NB4 (cell line): ENCODE data around the gene CASTOR2.

ENCODE experiments used
- CTCF ChIP-seq: IDR thresholded peaks from one replicate; pipeline ENCODE4 v1.5.1; 2012; ENCODE audit warnings: low read depth, low read length
- MYC ChIP-seq: IDR thresholded peaks from 2 replicates; pipeline ENCODE4 v1.6.1; 2011; ENCODE audit warnings: low read depth, low read length
- POLR2A ChIP-seq: IDR thresholded peaks from 2 replicates; pipeline ENCODE4 v1.6.1; 2011; ENCODE audit warnings: mild to moderate bottlenecking; ENCODE audit not compliant: insufficient read length; ENCODE audit errors: extremely low read depth

DNA sequence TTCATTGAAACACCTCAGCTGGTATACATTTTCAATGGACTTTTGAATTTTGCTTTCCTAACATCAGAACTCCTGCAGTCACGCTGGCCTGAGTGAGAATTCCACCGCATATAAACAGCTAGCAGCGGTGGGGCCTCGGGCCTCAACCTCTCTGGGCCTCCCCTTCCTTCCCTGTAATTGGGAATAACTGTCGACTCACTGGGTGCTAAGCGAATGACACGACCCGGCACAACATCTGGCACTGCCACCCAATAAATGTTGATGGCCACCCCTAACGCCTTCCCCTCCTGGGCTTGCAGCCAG, 108.4 kb downstream of the CASTOR2 start:
- TF ChIP-seq CTCF (no peak), POLR2A (no peak), MYC (no peak)
